Measurements from ENCODE around the gene CDK14.
"Not testable (repeated sequence)": the region's sequence is repeated elsewhere in the genome, so short reads cannot be mapped to it uniquely, and the experiment has no call there.

CDK14 gene

GRCh38 chr7:90597563-90598253 lies 1.6 kb downstream of the CDK14 start:
- DNase-seq, result no peak

- DNase-seq, result no peak
Observed at GRCh38 chr7:90599038-90599437, 2.9 kb downstream of the CDK14 start.

- no peak for DNase-seq
Observed at GRCh38 chr7:90599892-90600555, 3.9 kb downstream of the CDK14 start.

GRCh38 chr7:90602303-90602702 lies 6.2 kb downstream of the CDK14 start:
- no peak for DNase-seq

- DNase-seq, result no peak
Observed at GRCh38 chr7:90603346-90603745, 7.2 kb downstream of the CDK14 start.

GRCh38 chr7:90604383-90604782 lies 8.3 kb downstream of the CDK14 start:
- no peak for DNase-seq

- DNase-seq, result peak; percentile 46
Observed at GRCh38 chr7:90605055-90605454, 8.9 kb downstream of the CDK14 start.

GRCh38 chr7:90607196-90607595 lies 11.1 kb downstream of the CDK14 start:
- no peak for DNase-seq

GRCh38 chr7:90610105-90610504 lies 14.0 kb downstream of the CDK14 start:
- no peak for DNase-seq

- DNase-seq, result no peak
Observed at GRCh38 chr7:90611115-90611514, 15.0 kb downstream of the CDK14 start.

GRCh38 chr7:90613088-90613498 lies 17.0 kb downstream of the CDK14 start:
- DNase-seq, result no peak

- DNase-seq, result no peak
Observed at GRCh38 chr7:90617442-90617841, 21.3 kb downstream of the CDK14 start.

- peak; percentile 27 for DNase-seq
Observed at GRCh38 chr7:90618876-90619275, 22.8 kb downstream of the CDK14 start.

GRCh38 chr7:90621125-90621746 lies 25.1 kb downstream of the CDK14 start:
- DNase-seq, result no peak

- no peak for DNase-seq
Observed at GRCh38 chr7:90621747-90622140, 25.6 kb downstream of the CDK14 start.

GRCh38 chr7:90622670-90623069 lies 26.5 kb downstream of the CDK14 start:
- DNase-seq, result no peak

- DNase-seq, result no peak
Observed at GRCh38 chr7:90624225-90624911, 28.2 kb downstream of the CDK14 start.

GRCh38 chr7:90625051-90625450 lies 28.9 kb downstream of the CDK14 start:
- DNase-seq, result no peak

GRCh38 chr7:90625562-90625961 lies 29.4 kb downstream of the CDK14 start:
- DNase-seq, result no peak

GRCh38 chr7:90626013-90626412 lies 29.9 kb downstream of the CDK14 start:
- no peak for DNase-seq

GRCh38 chr7:90629297-90629918 lies 33.3 kb downstream of the CDK14 start:
- DNase-seq, result no peak

- no peak for DNase-seq
Observed at GRCh38 chr7:90631502-90631901, 35.4 kb downstream of the CDK14 start.

GRCh38 chr7:90639683-90640082 lies 43.6 kb downstream of the CDK14 start:
- not testable (repeated sequence) for DNase-seq

Data from NCI-H774 (cell line).